ENCODE results near the gene DYDC1.

The DYDC1 gene

DNA sequence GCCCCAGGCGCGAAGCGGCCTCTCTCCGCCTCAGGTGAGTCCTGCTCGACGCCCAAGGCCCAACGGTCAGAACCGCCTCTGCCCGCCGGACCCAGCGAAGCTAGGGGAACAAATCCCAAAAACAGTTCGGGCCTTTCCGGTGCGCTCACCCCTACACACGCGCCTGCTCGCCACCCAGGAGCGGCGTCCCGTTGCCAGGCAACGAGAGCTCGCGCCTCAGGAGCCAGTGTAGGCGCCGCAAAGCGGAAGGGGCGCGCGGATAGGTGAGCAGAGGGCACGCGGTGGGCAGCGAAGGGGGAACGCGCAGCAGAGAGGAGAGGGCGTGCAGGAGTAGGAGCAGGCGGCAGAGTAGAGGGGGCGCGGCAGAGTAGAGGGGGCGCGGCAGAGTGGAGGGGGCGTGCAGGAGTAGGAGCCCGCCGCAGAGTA lies at the start of gene DYDC1, which contains the start of gene DYDC2:
Gene DYDC1, minus strand, starts transcription at position 193 of the 426 bp plus-strand sequence. CDS start 4,154 bp downstream, outside the sequence.
Gene DYDC2, plus strand, starts transcription at position 219 of the 426 bp plus-strand sequence. CDS start 5,663 bp downstream, outside the sequence.
- H3K4me3 ChIP-seq (ENCODE audit: low read length), result peak within 1 kb of the TSS; percentile 48

DNA sequence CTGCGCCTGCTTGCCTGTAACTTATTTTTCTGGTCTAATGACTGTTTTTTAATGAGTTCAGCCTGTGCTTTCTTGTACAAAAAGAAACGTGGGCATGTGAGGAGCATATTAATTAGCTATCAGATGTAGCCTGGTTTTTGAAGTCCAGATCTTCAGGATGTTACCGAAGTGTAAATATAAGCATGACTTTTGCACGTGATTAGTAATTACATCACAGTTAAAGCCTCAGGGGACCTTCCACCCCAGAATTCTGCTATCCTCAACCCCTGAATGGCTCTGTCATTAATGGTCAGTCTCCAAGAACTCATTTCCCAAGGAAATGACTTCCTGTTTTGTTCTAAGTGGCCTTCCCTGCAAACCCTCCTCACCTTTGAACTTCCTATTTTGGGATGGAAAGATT lies 49.6 kb upstream of the DYDC1 start:
- H3K4me3 ChIP-seq (ENCODE audit: low read length), result no peak overlapping the region
- no peaks in the 10 kb centered on the region for H3K9me3 ChIP-seq (ENCODE audit: low read length)
- H3K36me3 ChIP-seq (ENCODE audit: insufficient read depth, low read length), result peaks cover 3% of the 10 kb centered on the region
- H2AFZ ChIP-seq (ENCODE audit: low read depth, low read length), result no peak overlapping the region
- H3K27me3 ChIP-seq (ENCODE audit: insufficient read depth, low read length), result no peaks in the 10 kb centered on the region
- peaks cover 26% of the 10 kb centered on the region for H3K4me1 ChIP-seq (ENCODE audit: insufficient read depth, low read length)

More for the DNA sequence above, at the start of gene DYDC1, which contains the start of gene DYDC2:
- H3K36me3 ChIP-seq (ENCODE audit: insufficient read depth, low read length), result no peaks in the 10 kb centered on the region
- no peaks in the 10 kb centered on the region for H3K9me3 ChIP-seq (ENCODE audit: low read length)
- H3K4me1 ChIP-seq (ENCODE audit: insufficient read depth, low read length), result peaks cover 8% of the 10 kb centered on the region
- H3K27me3 ChIP-seq (ENCODE audit: insufficient read depth, low read length), result no peaks in the 10 kb centered on the region
- H2AFZ ChIP-seq (ENCODE audit: low read depth, low read length), result peak within 1 kb of the TSS; percentile 62

DNA sequence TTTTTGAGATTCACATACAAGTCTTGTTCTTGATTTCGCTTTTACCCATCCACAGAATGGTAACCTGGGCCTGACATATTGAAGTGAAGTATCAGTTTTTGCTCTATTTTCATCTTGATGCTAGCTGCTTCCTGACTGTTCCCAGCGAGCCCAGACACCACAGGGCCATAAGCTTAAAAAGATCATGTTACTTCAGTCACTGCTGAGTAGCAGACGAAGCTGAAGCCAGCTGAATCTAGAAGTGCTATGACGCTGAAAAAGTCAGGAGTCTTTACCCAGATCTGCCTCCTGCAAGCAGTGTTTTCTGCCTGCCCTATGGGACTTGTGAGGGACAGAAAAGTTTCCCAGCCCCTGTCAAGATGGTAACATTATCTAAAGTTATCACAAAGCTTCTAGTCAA lies 49.1 kb upstream of the DYDC1 start:
- H2AFZ ChIP-seq (ENCODE audit: low read depth, low read length), result no peak overlapping the region
- no peaks in the 10 kb centered on the region for H3K27me3 ChIP-seq (ENCODE audit: insufficient read depth, low read length)
- no peak overlapping the region for H3K4me3 ChIP-seq (ENCODE audit: low read length)
- no peaks in the 10 kb centered on the region for H3K36me3 ChIP-seq (ENCODE audit: insufficient read depth, low read length)
- H3K4me1 ChIP-seq (ENCODE audit: insufficient read depth, low read length), result peaks cover 23% of the 10 kb centered on the region
- no peaks in the 10 kb centered on the region for H3K9me3 ChIP-seq (ENCODE audit: low read length)

DNA sequence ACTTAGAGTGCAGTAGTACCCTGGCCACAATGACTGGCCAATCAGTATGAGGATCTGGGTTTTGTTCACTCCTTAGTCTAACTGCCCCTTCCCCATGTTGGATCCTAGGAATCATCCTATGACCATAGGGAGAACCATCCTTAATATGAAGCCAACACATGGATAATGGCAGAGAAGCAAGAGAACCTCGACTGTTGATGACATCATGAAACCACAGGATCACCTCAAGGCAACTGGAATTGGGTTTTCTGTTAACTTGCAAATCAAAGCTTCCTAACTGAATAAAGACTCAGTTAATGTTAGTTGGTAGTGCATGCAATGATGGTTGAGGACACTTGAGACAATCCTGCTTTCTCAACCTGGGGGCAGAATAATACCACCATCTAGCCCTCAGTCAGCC lies 48.5 kb upstream of the DYDC1 start:
- Histone ChIP-seq H2AFZ (ENCODE audit: low read depth, low read length) (no peak overlapping the region), H3K4me1 (ENCODE audit: insufficient read depth, low read length) (peaks cover 20% of the 10 kb centered on the region), H3K9me3 (ENCODE audit: low read length) (no peaks in the 10 kb centered on the region), H3K4me3 (ENCODE audit: low read length) (no peak overlapping the region), H3K36me3 (ENCODE audit: insufficient read depth, low read length) (no peaks in the 10 kb centered on the region), H3K27me3 (ENCODE audit: insufficient read depth, low read length) (no peaks in the 10 kb centered on the region)

DNA sequence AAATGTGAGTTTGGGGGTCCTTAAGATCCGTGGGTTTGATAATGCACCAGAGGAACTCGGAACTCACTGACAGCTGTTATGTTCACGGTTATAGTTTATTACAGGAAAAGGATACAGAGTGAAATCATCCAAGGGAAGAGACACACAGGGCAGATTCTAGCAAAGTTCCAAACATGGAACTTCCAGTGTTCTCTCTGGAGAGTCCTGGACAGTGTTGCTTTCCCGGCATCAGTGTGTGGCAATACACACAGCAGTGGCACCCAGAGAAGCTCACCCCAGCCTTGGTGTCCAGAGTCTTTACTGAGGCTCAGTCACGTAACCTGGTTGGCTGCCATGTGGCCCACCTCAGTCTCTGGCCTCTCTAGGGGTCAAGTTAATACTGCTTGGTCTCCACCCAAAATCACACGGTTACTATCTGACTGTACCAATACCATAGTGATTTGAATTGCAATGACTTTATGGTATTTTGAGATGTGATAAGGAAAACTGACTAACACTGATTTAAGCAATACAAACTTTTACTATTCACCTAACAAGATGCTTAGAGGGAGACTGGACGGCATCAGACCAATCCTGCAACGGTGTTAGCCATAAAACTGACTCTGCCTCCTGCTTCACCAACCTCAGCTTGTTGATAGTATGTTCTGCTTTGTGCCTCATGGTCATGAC lies 43.7 kb upstream of the DYDC1 start:
- H3K4me3 ChIP-seq (ENCODE audit: low read length), result no peak overlapping the region
- no peaks in the 10 kb centered on the region for H3K36me3 ChIP-seq (ENCODE audit: insufficient read depth, low read length)
- no peaks in the 10 kb centered on the region for H3K9me3 ChIP-seq (ENCODE audit: low read length)
- H2AFZ ChIP-seq (ENCODE audit: low read depth, low read length), result no peak overlapping the region
- H3K4me1 ChIP-seq (ENCODE audit: insufficient read depth, low read length), result no peaks in the 10 kb centered on the region
- H3K27me3 ChIP-seq (ENCODE audit: insufficient read depth, low read length), result no peaks in the 10 kb centered on the region

DNA sequence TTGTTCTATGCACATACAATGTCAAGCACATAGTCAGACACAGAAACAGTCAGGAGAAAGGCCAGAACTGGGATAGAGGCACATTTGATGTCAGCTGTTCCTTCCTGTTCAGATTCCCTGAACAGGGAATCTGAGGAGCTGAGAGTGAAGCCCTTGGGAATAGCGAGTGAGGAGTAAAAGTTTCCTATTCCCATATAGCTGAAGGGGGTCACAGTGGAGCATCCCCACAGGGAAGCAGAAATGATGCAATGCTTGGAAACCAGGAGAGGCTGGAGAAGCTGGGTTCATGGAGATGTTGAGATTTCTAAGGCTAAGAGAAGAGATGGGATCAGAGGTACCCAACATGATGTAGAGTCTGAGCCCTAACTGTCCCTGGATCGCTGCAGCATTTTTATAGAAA lies 40.5 kb upstream of the DYDC1 start:
- Histone ChIP-seq H2AFZ (ENCODE audit: low read depth, low read length) (no peak overlapping the region), H3K9me3 (ENCODE audit: low read length) (no peaks in the 10 kb centered on the region), H3K4me1 (ENCODE audit: insufficient read depth, low read length) (no peaks in the 10 kb centered on the region), H3K4me3 (ENCODE audit: low read length) (no peak overlapping the region), H3K36me3 (ENCODE audit: insufficient read depth, low read length) (no peaks in the 10 kb centered on the region), H3K27me3 (ENCODE audit: insufficient read depth, low read length) (no peaks in the 10 kb centered on the region)

DNA sequence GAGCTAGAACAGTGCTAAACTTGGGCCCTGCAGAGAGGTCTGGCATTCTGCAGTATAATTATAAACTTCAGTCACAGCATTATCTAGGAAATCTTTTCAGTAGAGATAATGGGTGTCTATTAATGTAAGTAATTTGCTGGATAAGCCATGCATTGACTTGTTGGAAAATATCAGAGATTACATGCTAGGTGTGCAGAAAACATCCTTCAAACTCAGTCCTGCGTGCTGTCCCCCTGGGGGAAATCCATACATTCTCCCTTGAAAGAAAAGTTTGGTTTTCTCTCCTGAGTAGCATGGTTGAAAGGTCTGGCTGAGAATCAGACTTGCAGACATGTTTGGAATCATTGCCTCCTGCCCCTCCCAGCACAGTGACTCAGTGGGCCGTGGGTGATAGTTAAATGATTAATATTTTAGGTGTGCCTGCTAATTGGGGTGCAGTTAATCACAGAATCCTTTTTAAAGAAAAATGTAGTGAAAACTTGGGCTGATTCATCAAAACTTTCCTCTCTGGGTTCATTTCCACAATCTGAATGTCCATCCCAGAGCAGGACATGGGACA lies 37.9 kb upstream of the DYDC1 start:
- H3K4me1 ChIP-seq (ENCODE audit: insufficient read depth, low read length), result no peaks in the 10 kb centered on the region
- H3K36me3 ChIP-seq (ENCODE audit: insufficient read depth, low read length), result no peaks in the 10 kb centered on the region
- H2AFZ ChIP-seq (ENCODE audit: low read depth, low read length), result no peak overlapping the region
- H3K4me3 ChIP-seq (ENCODE audit: low read length), result no peak overlapping the region
- H3K9me3 ChIP-seq (ENCODE audit: low read length), result no peaks in the 10 kb centered on the region
- no peaks in the 10 kb centered on the region for H3K27me3 ChIP-seq (ENCODE audit: insufficient read depth, low read length)

DNA sequence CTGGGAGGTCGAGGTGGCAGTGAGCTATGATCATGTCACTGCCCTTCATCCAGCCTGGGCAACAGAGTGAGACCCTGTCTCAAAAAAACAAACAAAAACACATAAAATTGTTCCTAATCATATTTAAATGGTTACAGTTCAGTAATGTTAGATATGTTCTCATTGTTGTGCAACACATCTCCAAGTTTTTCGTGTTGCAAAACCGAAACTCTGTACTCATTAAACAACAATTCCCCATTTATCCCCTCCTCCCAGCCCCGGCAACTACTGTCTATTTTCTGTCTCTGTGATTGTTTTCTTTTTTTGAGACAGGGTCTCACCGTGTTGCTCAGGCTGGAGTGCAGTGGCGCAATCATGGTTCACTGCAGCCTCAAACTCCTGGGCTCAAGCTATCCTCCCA lies 35.7 kb upstream of the DYDC1 start:
- Histone ChIP-seq H3K27me3 (ENCODE audit: insufficient read depth, low read length) (no peaks in the 10 kb centered on the region), H3K36me3 (ENCODE audit: insufficient read depth, low read length) (no peaks in the 10 kb centered on the region), H3K4me1 (ENCODE audit: insufficient read depth, low read length) (no peaks in the 10 kb centered on the region), H3K4me3 (ENCODE audit: low read length) (no peak overlapping the region), H2AFZ (ENCODE audit: low read depth, low read length) (no peak overlapping the region), H3K9me3 (ENCODE audit: low read length) (no peaks in the 10 kb centered on the region)

DNA sequence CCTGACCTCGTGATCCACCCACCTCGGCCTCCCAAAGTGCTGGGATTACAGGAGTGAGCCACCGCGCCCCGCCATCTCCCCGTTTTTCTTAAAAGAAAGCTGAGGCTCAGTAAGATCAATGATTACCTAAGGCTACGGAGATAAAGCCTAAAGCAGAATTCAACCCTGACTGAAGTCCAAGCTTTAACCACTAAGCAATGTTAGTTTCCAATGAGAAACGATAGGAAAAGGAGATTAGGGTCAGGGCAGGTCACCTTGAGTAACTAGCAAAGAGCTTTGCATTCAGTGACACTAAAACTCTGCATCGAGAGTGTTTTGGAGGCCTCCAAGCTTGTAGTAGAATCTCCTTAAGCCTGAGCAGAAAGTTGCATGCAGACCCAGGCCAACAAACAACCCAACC lies 34.2 kb upstream of the DYDC1 start:
- Histone ChIP-seq H3K27me3 (ENCODE audit: insufficient read depth, low read length) (no peaks in the 10 kb centered on the region), H3K9me3 (ENCODE audit: low read length) (no peaks in the 10 kb centered on the region), H2AFZ (ENCODE audit: low read depth, low read length) (no peak overlapping the region), H3K4me1 (ENCODE audit: insufficient read depth, low read length) (no peaks in the 10 kb centered on the region), H3K4me3 (ENCODE audit: low read length) (no peak overlapping the region), H3K36me3 (ENCODE audit: insufficient read depth, low read length) (no peaks in the 10 kb centered on the region)

DNA sequence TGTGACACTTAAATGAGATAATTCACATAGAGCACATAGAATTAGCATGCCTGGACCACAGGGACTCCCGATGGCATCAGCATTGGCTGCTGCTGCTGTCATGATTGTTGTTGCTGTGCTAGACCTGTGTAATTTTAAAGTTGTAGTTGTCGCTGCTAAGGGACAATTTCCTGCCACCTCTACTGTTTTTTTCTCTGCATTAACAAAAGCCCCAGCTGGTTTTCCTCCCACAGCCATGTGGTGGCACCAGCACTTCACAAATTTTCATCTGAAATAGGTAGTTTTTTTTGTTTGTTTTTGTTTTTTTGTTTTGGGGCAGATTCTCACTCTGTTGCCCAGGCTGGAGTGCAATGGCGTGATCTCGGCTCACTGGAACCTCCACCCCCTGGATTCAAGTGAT lies 26.4 kb upstream of the DYDC1 start:
- Histone ChIP-seq H3K36me3 (ENCODE audit: insufficient read depth, low read length) (no peaks in the 10 kb centered on the region), H3K4me1 (ENCODE audit: insufficient read depth, low read length) (no peaks in the 10 kb centered on the region), H2AFZ (ENCODE audit: low read depth, low read length) (no peak overlapping the region), H3K27me3 (ENCODE audit: insufficient read depth, low read length) (no peaks in the 10 kb centered on the region), H3K9me3 (ENCODE audit: low read length) (no peaks in the 10 kb centered on the region), H3K4me3 (ENCODE audit: low read length) (no peak overlapping the region)

DNA sequence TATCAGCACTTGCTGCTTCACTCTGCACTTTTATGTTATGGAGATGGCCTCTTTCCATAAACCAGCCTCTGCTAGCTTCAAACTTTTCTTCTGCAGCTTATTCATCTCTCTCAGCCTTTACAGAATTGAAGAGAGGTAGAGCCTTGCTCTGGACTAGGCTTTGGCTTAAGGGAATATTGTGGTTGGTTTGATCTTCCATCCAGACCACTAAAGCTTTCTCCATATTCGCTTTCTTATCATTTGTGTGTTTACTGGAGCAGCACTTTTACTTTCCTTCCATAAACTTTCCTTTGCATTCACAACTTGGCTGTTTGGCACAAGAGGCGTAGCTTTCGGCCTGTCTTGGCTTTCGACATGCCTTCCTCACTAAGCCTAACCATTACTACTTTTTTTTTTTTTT lies 23.6 kb upstream of the DYDC1 start:
- Histone ChIP-seq H3K36me3 (ENCODE audit: insufficient read depth, low read length) (no peaks in the 10 kb centered on the region), H3K27me3 (ENCODE audit: insufficient read depth, low read length) (no peaks in the 10 kb centered on the region), H2AFZ (ENCODE audit: low read depth, low read length) (no peak overlapping the region), H3K9me3 (ENCODE audit: low read length) (no peaks in the 10 kb centered on the region), H3K4me3 (ENCODE audit: low read length) (no peak overlapping the region), H3K4me1 (ENCODE audit: insufficient read depth, low read length) (no peaks in the 10 kb centered on the region)

DNA sequence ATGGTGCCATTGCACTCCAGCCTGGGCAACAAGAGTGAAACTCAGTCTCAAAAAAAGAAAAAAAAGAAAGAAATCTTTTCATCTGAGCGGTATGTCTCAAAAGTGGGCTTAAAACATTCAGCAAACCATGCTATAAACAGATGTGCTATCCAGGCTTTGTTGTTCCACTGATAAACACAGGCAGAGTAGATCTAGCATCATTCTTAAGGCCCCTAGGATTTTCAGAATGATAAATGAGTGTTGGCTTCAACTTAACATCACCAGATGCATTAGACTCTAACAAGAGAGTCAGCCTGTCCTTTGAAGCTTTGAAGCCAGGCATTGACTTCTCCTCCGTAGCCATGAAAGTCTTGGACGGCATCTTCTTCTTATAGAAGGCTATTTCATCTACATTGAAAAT lies 23.1 kb upstream of the DYDC1 start:
- no peaks in the 10 kb centered on the region for H3K4me1 ChIP-seq (ENCODE audit: insufficient read depth, low read length)
- H3K4me3 ChIP-seq (ENCODE audit: low read length), result no peak overlapping the region
- no peak overlapping the region for H2AFZ ChIP-seq (ENCODE audit: low read depth, low read length)
- H3K36me3 ChIP-seq (ENCODE audit: insufficient read depth, low read length), result no peaks in the 10 kb centered on the region
- H3K27me3 ChIP-seq (ENCODE audit: insufficient read depth, low read length), result no peaks in the 10 kb centered on the region
- no peaks in the 10 kb centered on the region for H3K9me3 ChIP-seq (ENCODE audit: low read length)

DNA sequence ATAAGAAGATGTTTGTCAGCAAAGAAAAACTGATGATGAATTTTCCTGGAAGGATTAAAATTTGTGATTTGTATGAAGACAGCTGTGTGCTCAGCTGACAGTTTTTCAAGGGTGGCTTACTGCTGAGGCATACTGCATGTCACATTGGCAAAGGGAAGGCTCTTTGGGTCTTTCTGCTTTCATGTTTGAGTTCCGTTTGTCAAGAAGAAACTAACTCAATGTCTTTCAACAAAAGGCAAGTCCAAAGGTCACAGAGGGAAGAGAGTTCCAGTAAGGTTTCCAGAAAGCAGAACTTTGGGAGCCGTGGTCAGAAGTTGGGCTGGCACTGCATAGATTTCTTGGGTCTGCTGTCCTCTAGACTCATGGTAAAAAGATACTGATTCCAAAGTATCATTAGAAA lies 16.9 kb upstream of the DYDC1 start:
- Histone ChIP-seq H3K27me3 (ENCODE audit: insufficient read depth, low read length) (no peaks in the 10 kb centered on the region), H3K4me1 (ENCODE audit: insufficient read depth, low read length) (peaks cover 14% of the 10 kb centered on the region), H3K36me3 (ENCODE audit: insufficient read depth, low read length) (no peaks in the 10 kb centered on the region), H2AFZ (ENCODE audit: low read depth, low read length) (no peak overlapping the region), H3K9me3 (ENCODE audit: low read length) (no peaks in the 10 kb centered on the region), H3K4me3 (ENCODE audit: low read length) (no peak overlapping the region)

DNA sequence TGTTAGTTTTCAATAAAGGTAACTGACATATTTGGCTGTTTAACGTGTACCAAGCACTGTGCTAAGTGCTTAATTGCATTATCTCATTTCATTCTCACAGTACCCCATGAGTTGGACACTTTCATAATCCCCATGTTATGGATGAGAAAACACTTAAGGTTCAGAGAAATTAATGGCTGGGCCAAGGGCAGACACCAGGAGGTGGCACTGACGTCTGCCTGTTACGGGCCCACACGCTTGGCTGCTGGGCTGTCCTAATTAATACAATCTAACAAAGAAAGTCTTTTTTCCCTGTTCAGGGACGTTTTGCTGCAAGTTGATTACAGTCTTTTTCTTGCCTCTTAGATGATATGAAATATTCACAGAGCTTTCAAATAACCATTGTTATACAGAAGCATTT lies 16.1 kb upstream of the DYDC1 start:
- Histone ChIP-seq H3K27me3 (ENCODE audit: insufficient read depth, low read length) (no peaks in the 10 kb centered on the region), H3K4me1 (ENCODE audit: insufficient read depth, low read length) (peaks cover 14% of the 10 kb centered on the region), H2AFZ (ENCODE audit: low read depth, low read length) (no peak overlapping the region), H3K36me3 (ENCODE audit: insufficient read depth, low read length) (no peaks in the 10 kb centered on the region), H3K4me3 (ENCODE audit: low read length) (no peak overlapping the region), H3K9me3 (ENCODE audit: low read length) (no peaks in the 10 kb centered on the region)

Measured in neuron (in vitro differentiated cells).